IMR-90 (cell line): Measurements from ENCODE around the gene MGA. TPM values are rescaled to one million over a fixed set of nuclear protein-coding genes. Genes with fewer than 3 reads are reported as not detected.
A peak's percentile ranks its signal among the peaks of the same experiment; 100 is the strongest.

Experiments
- ATAC-seq: fragments of 200-7000 bp; cut with Tn5 transposase; 2 replicates; pipeline ENCODE4 v1.9.1; 2020; ENCODE audit warnings: low read depth, mild to moderate bottlenecking, moderate library complexity
- BruUV-seq: library from RNA; stranded (reverse); fragments of 400-500 nt; replicated peaks from 2 replicates; lab custom pipeline; 2021; lab: Mats Ljungman, UMichigan
- CTCF ChIA-PET: fragments of 300-600 bp; formaldehyde crosslinking; extraction: SDS; loops from one replicate; lab custom pipeline; 2021; ENCODE audit warnings: antibody characterized with exemption; lab: Yijun Ruan, JAX
- POLR2A ChIA-PET: fragments of 300-600 bp; sonication (Branson Sonifier 250); formaldehyde crosslinking; loops from one replicate; lab custom pipeline; 2022; ENCODE audit warnings: antibody characterized with exemption; ENCODE audit not compliant: unreplicated experiment; lab: Charles Lee
- DNase-seq: peaks from one replicate; pipeline ENCODE4 v3.0.0; 2013
- H2AFZ ChIP-seq: replicated peaks from 2 replicates; pipeline ENCODE3; 2013; ENCODE audit warnings: low read length, mild to moderate bottlenecking; ENCODE audit not compliant: poor library complexity
- H2AK5ac ChIP-seq: 2 replicates; pipeline ENCODE4 v1.6.1; 2013; ENCODE audit warnings: low read depth, low read length, inconsistent platforms
- H2AK9ac ChIP-seq: replicated peaks from 2 replicates; pipeline ENCODE3; 2013; ENCODE audit warnings: mild to moderate bottlenecking, low read depth, low read length, moderate library complexity; ENCODE audit not compliant: poor library complexity
- H2BK120ac ChIP-seq: 2 replicates; pipeline ENCODE4 v1.6.1; 2013; ENCODE audit warnings: low read depth, low read length, inconsistent platforms
- H2BK15ac ChIP-seq: 3 replicates; pipeline ENCODE4 v1.6.1; 2013; ENCODE audit warnings: low read depth, low read length, inconsistent platforms
- H2BK20ac ChIP-seq: 2 replicates; pipeline ENCODE4 v1.6.1; 2013; ENCODE audit warnings: low read depth, mild to moderate bottlenecking, inconsistent platforms, low read length, moderate library complexity
- H2BK5ac ChIP-seq: 2 replicates; pipeline ENCODE4 v1.6.1; 2013; ENCODE audit warnings: mild to moderate bottlenecking, low read depth, low read length, inconsistent platforms; ENCODE audit not compliant: poor library complexity, severe bottlenecking
- H3K14ac ChIP-seq: replicated peaks from 2 replicates; pipeline ENCODE4 v1.6.1; 2013; ENCODE audit warnings: low read depth, low read length, inconsistent platforms
- H3K18ac ChIP-seq: 2 replicates; pipeline ENCODE4 v1.6.1; 2013; ENCODE audit warnings: low read depth, low read length, control low read depth
- H3K23ac ChIP-seq: 2 replicates; pipeline ENCODE4 v1.6.1; 2013; ENCODE audit warnings: low read depth, low read length, inconsistent platforms
- H3K27ac ChIP-seq: 2 replicates; pipeline ENCODE4 v1.5.1; 2013; ENCODE audit warnings: mild to moderate bottlenecking, control low read depth, low read length; ENCODE audit not compliant: insufficient read depth
- H3K27me3 ChIP-seq: 2 replicates; pipeline ENCODE4 v1.6.1; 2013; ENCODE audit warnings: low read length; ENCODE audit not compliant: control insufficient read depth, insufficient read depth
- H3K36me3 ChIP-seq: 2 replicates; pipeline ENCODE4 v1.6.1; 2013; ENCODE audit warnings: low read length, mixed read lengths; ENCODE audit not compliant: control insufficient read depth, insufficient read depth
- H3K4ac ChIP-seq: 2 replicates; pipeline ENCODE4 v1.6.1; 2013; ENCODE audit warnings: low read depth, low read length, inconsistent platforms
- H3K4me1 ChIP-seq: 2 replicates; pipeline ENCODE4 v1.6.1; 2013; ENCODE audit warnings: low read length, mixed read lengths; ENCODE audit not compliant: control insufficient read depth, insufficient read depth
- H3K4me2 ChIP-seq: 2 replicates; pipeline ENCODE4 v1.6.1; 2013; ENCODE audit warnings: low read depth, mild to moderate bottlenecking, control low read depth, low read length, moderate library complexity
- H3K4me3 ChIP-seq: 2 replicates; pipeline ENCODE4 v1.5.1; 2013; ENCODE audit warnings: low read depth, mild to moderate bottlenecking, control low read depth, low read length, moderate library complexity; ENCODE audit not compliant: insufficient read depth
- H3K56ac ChIP-seq: 2 replicates; pipeline ENCODE4 v1.6.1; 2013; ENCODE audit warnings: low read length, inconsistent platforms; ENCODE audit not compliant: insufficient read depth; ENCODE audit errors: extremely low read depth
- H3K79me1 ChIP-seq, 2 experiments: 2 replicates each; pipeline ENCODE4 v1.6.1; 2013; ENCODE audit warnings: low read length in 2 of 2, inconsistent platforms in 1 of 2, low read depth in 1 of 2
- H3K9ac ChIP-seq: 2 replicates; pipeline ENCODE4 v1.6.1; 2013; ENCODE audit warnings: low read depth, low read length, control low read depth
- H3K9me1 ChIP-seq: 2 replicates; pipeline ENCODE4 v1.6.1; 2013; ENCODE audit warnings: low read length, inconsistent platforms; ENCODE audit not compliant: insufficient read depth
- H3K9me3 ChIP-seq: 2 replicates; pipeline ENCODE4 v1.6.1; 2013; ENCODE audit warnings: low read length; ENCODE audit not compliant: control insufficient read depth, insufficient read depth
- H4K20me1 ChIP-seq: 2 replicates; pipeline ENCODE4 v1.6.1; 2013; ENCODE audit warnings: low read length, inconsistent platforms; ENCODE audit not compliant: insufficient read depth
- H4K5ac ChIP-seq: 2 replicates; pipeline ENCODE4 v1.6.1; 2013; ENCODE audit warnings: mild to moderate bottlenecking, low read depth, low read length, control low read depth
- H4K8ac ChIP-seq, 2 experiments: 2 replicates each; pipeline ENCODE4 v1.6.1; 2013; ENCODE audit warnings: low read depth in 2 of 2, low read length in 2 of 2, control low read depth in 1 of 2, inconsistent platforms in 1 of 2
- H4K91ac ChIP-seq: 2 replicates; pipeline ENCODE4 v1.6.1; 2013; ENCODE audit warnings: low read depth, low read length, inconsistent platforms; ENCODE audit not compliant: insufficient read depth
- BHLHE40 ChIP-seq: fragments of 150-350 bp; IDR thresholded peaks from 2 replicates; pipeline ENCODE4 v1.6.1; 2016; ENCODE audit warnings: mild to moderate bottlenecking, low read depth, low read length
- CEBPB ChIP-seq: IDR thresholded peaks from 2 replicates; pipeline ENCODE4 v1.6.1; 2012; ENCODE audit warnings: low read depth, low read length, improper control_type of control experiment
- CHD1 ChIP-seq: IDR thresholded peaks from 2 replicates; pipeline ENCODE4 v1.6.1; 2012; ENCODE audit warnings: low read depth, low read length, improper control_type of control experiment
- FOS ChIP-seq: fragments of 150-350 bp; IDR thresholded peaks from 2 replicates; pipeline ENCODE4 v1.6.1; 2016; ENCODE audit warnings: low read depth, low read length
- MAFK ChIP-seq: IDR thresholded peaks from 2 replicates; pipeline ENCODE4 v1.6.1; 2012; ENCODE audit warnings: low read depth, low read length, improper control_type of control experiment
- MAZ ChIP-seq: IDR thresholded peaks from 2 replicates; pipeline ENCODE4 v1.6.1; 2012; ENCODE audit warnings: low read depth, mild to moderate bottlenecking, low read length, improper control_type of control experiment, moderate library complexity, borderline replicate concordance
- MXI1 ChIP-seq: IDR thresholded peaks from 2 replicates; pipeline ENCODE4 v1.6.1; 2012; ENCODE audit warnings: low read depth, mild to moderate bottlenecking, low read length, moderate library complexity, borderline replicate concordance
- POLR2A ChIP-seq: IDR thresholded peaks from 2 replicates; pipeline ENCODE4 v1.6.1; 2012; ENCODE audit warnings: mild to moderate bottlenecking, low read depth, low read length
- RAD21 ChIP-seq: IDR thresholded peaks from 2 replicates; pipeline ENCODE4 v1.6.1; 2012; ENCODE audit warnings: low read length, improper control_type of control experiment
- RCOR1 ChIP-seq: IDR thresholded peaks from 2 replicates; pipeline ENCODE4 v1.6.1; 2012; ENCODE audit warnings: mild to moderate bottlenecking, low read length, improper control_type of control experiment; ENCODE audit not compliant: insufficient replicate concordance
- SMC3 ChIP-seq: fragments of 150-350 bp; IDR thresholded peaks from 2 replicates; pipeline ENCODE4 v1.6.1; 2016; ENCODE audit warnings: low read depth, mild to moderate bottlenecking, antibody characterized with exemption, low read length, moderate library complexity
- WGBS, 2 experiments: methylation state at CpG; one replicate each; pipeline versions ENCODE4 v1.1.5 to v1.1.7; 2013; ENCODE audit warnings: missing lambda C conversion rate in 2 of 2; ENCODE audit not compliant: insufficient read length in 1 of 2; ENCODE audit errors: extremely low coverage in 2 of 2; 5-methylcytosine and 5-hydroxymethylcytosine counted together
- dilution Hi-C: fragments of 300-500 bp; cut with HindIII; formaldehyde crosslinking; loops from one replicate; pipeline ENCODE4 v1.14.3; 2018; ENCODE audit warnings: low sequenced_read_pairs; ENCODE audit not compliant: unreplicated experiment
- in situ Hi-C: fragments of 300-500 bp; cut with MboI; formaldehyde crosslinking; loops from 3 replicates; pipeline ENCODE4 v1.14.3; 2019; ENCODE audit warnings: low sequenced_read_pairs, inconsistent platforms, mixed read lengths
- intact Hi-C: fragments of 100-400 bp; cut with micrococcal nuclease; formaldehyde crosslinking; loops from 2 replicates; pipeline ENCODE4 v1.10.0; 2022
- polyA plus RNA-seq, 3 experiments: library from polyadenylated mRNA; depleted of rRNA; stranded (reverse); fragments of >200 nt; gene quantifications; 2 replicates each; pipeline ENCODE4 v1.2.3, GENCODE V29; 2012; ENCODE audit warnings: low replicate concordance in 1 of 3
- total RNA-seq: library from RNA; depleted of rRNA; stranded (reverse); fragments of >200 nt; gene quantifications from 2 replicates; pipeline ENCODE4 v1.2.3, GENCODE V29; 2012
- TF ChIP-seq, protein P1 (sequence below): conservative IDR thresholded peaks from 2 replicates; pipeline ENCODE4 v1.5.1; 2012; ENCODE audit warnings: mild to moderate bottlenecking, low read depth, low read length, improper control_type of control experiment
- TF ChIP-seq, protein P2 (sequence below): fragments of 150-350 bp; IDR thresholded peaks from 2 replicates; pipeline ENCODE4 v1.6.1; 2017; ENCODE audit warnings: mild to moderate bottlenecking, antibody characterized with exemption, low read length, low read depth

Gene MGA
- total and polyA plus RNA-seq, 2 of the 4 experiments (the other 2 are of a cell fraction), result 3.2 to 38.0 TPM

DNA sequence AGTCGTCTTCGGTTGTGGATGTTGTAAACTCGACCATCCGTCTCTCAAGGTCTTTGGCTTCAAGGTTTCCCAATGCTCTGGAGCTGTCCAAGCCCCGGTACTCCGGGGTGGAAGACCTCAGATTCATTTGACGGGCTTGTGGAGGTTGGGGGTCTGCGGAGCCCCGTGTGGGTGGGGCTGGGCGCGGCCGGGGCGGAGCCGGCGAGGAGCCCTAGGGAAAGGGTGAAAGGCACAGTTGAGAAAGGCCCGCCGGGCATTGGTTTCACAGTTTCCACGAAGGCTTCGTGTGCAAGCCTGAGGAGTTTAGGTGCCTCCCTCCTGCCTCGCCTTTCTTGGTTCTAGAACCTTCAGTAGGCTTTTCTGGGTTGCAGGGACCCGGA is 360 bp upstream of the MGA start:
- dilution Hi-C loops, result no loop called here
- peak overlapping the region; percentile 71; the same call in 1 of the 2 replicates for H3K23ac ChIP-seq
- peak overlapping the region; percentile 97 to 100 for H4K8ac ChIP-seq
- DNase-seq (no peak), ATAC-seq (peak; percentile 5; the same call in 1 of the 2 replicates)
- H4K20me1 ChIP-seq, result peaks cover 22% of the 10 kb centered on the region
- 13% methylated on average over 3 of the region's 21 CpGs; no CpG with 5 or more reads in 1 of the 2 experiments for WGBS, 2 experiments
- no peaks in the 10 kb centered on the region for H3K27me3 ChIP-seq
- in situ Hi-C loops, result no loop called here
- H2AK5ac ChIP-seq, result peak overlapping the region; percentile 78
- peak overlapping the region; percentile 43 for H2BK5ac ChIP-seq
- H3K9ac ChIP-seq, result peak overlapping the region; percentile 7; the same call in 1 of the 2 replicates
- H4K5ac ChIP-seq, result peak overlapping the region; percentile 91
- H3K79me1 ChIP-seq, result peaks cover 12 to 35% of the 10 kb centered on the region in 2 experiments
- H3K14ac ChIP-seq, result peak overlapping the region; percentile 88
- peak overlapping the region; percentile 34 for H3K4me3 ChIP-seq
- peak overlapping the region; percentile 63 for H3K27ac ChIP-seq
- H2AFZ ChIP-seq, result peak overlapping the region; percentile 95
- H2AK9ac ChIP-seq, result peak overlapping the region; percentile 95
- peak overlapping the region; percentile 40; the same call in 1 of the 2 replicates for H3K18ac ChIP-seq
- H2BK15ac ChIP-seq, result peak overlapping the region; percentile 60; the same call in 1 of the 3 replicates
- H3K36me3 ChIP-seq, result no peaks in the 10 kb centered on the region
- peak overlapping the region; percentile 89 for H4K91ac ChIP-seq
- CTCF ChIA-PET, result interaction anchor here (0.8 to 1.3 kb wide), 4 partner anchors 31 to 74 kb away, joined by 3 to 7 read pairs (median 3); no protein-coding TSS in a partner anchor
- peak overlapping the region; percentile 68 for H2BK120ac ChIP-seq
- H3K56ac ChIP-seq, result peak overlapping the region; percentile 67; the same call in 1 of the 2 replicates
- H3K9me3 ChIP-seq, result no peaks in the 10 kb centered on the region
- H3K9me1 ChIP-seq, result peaks cover 4% of the 10 kb centered on the region; the same call in 1 of the 2 replicates
- peaks cover 4% of the 10 kb centered on the region; the same call in 1 of the 2 replicates for H3K4me1 ChIP-seq
- intact Hi-C loops, result loop anchor here (5.0 kb wide), 1 partner anchor 38 kb away; no protein-coding TSS in a partner anchor
- peak overlapping the region; percentile 53; the same call in 1 of the 2 replicates for H2BK20ac ChIP-seq
- no TSS peak for BruUV-seq
- TF ChIP-seq MAFK (no peak), POLR2A (no peak), FOS (no peak), CEBPB (no peak), SMC3 (no peak), RAD21 (no peak), RCOR1 (no peak), BHLHE40 (no peak), MAZ (no peak), MXI1 (no peak), CHD1 (no peak)
- TF ChIP-seq, protein P1, sequence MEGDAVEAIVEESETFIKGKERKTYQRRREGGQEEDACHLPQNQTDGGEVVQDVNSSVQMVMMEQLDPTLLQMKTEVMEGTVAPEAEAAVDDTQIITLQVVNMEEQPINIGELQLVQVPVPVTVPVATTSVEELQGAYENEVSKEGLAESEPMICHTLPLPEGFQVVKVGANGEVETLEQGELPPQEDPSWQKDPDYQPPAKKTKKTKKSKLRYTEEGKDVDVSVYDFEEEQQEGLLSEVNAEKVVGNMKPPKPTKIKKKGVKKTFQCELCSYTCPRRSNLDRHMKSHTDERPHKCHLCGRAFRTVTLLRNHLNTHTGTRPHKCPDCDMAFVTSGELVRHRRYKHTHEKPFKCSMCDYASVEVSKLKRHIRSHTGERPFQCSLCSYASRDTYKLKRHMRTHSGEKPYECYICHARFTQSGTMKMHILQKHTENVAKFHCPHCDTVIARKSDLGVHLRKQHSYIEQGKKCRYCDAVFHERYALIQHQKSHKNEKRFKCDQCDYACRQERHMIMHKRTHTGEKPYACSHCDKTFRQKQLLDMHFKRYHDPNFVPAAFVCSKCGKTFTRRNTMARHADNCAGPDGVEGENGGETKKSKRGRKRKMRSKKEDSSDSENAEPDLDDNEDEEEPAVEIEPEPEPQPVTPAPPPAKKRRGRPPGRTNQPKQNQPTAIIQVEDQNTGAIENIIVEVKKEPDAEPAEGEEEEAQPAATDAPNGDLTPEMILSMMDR, result no peak
- TF ChIP-seq, protein P2, sequence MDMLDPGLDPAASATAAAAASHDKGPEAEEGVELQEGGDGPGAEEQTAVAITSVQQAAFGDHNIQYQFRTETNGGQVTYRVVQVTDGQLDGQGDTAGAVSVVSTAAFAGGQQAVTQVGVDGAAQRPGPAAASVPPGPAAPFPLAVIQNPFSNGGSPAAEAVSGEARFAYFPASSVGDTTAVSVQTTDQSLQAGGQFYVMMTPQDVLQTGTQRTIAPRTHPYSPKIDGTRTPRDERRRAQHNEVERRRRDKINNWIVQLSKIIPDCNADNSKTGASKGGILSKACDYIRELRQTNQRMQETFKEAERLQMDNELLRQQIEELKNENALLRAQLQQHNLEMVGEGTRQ, result no peak
- POLR2A ChIA-PET, result no interaction called here
- H3K4ac ChIP-seq, result peak overlapping the region; percentile 86
- peak overlapping the region; percentile 72 for H3K4me2 ChIP-seq
